Glutamatergic neuron (in vitro differentiated cells): ENCODE results near the gene RPS6KA5. TPM values are rescaled to one million over a fixed set of nuclear protein-coding genes. Genes with fewer than 3 reads are reported as not detected.
"Not testable (repeated sequence)": the region's sequence is repeated elsewhere in the genome, so short reads cannot be mapped to it uniquely, and the experiment has no call there.

Source experiments
- DNase-seq: peaks from one replicate; pipeline ENCODE4 v3.0.0; 2022
- H3K27ac Mint-ChIP-seq: one replicate; pipeline ENCODE4 v1.8.0; 2020; ENCODE audit warnings: mild to moderate bottlenecking, mixed read lengths, inconsistent platforms; ENCODE audit not compliant: unreplicated experiment
- H3K27me3 Mint-ChIP-seq: one replicate; pipeline ENCODE4 v1.8.0; 2020; ENCODE audit warnings: mild to moderate bottlenecking, moderate library complexity, mixed read lengths, inconsistent platforms; ENCODE audit not compliant: unreplicated experiment
- H3K36me3 Mint-ChIP-seq: one replicate; pipeline ENCODE4 v1.8.0; 2020; ENCODE audit warnings: mild to moderate bottlenecking, mixed read lengths, inconsistent platforms; ENCODE audit not compliant: unreplicated experiment
- H3K4me1 Mint-ChIP-seq: one replicate; pipeline ENCODE4 v1.8.0; 2020; ENCODE audit warnings: mild to moderate bottlenecking, low read depth, mixed read lengths, inconsistent platforms; ENCODE audit not compliant: unreplicated experiment
- H3K4me3 Mint-ChIP-seq: one replicate; pipeline ENCODE4 v1.8.0; 2020; ENCODE audit warnings: mild to moderate bottlenecking, mixed read lengths, inconsistent platforms; ENCODE audit not compliant: unreplicated experiment
- H3K9me3 Mint-ChIP-seq: one replicate; pipeline ENCODE4 v1.8.0; 2020; ENCODE audit warnings: mild to moderate bottlenecking, moderate library complexity, mixed read lengths, inconsistent platforms; ENCODE audit not compliant: unreplicated experiment
- total RNA-seq: library from RNA; stranded (reverse); fragmentation: NEBNext Ultra II Directional; extraction: Animal tissue kit (Norgen Biotek cat#: 25700); gene quantifications from one replicate; pipeline ENCODE4 v1.2.1, GENCODE V29; 2021; ENCODE audit not compliant: unreplicated experiment
- TF ChIP-seq, protein P1 (sequence below): fragments of 200-600 bp; sonication (generic); IDR thresholded peaks from one replicate; pipeline ENCODE4 v1.5.0; 2021; ENCODE audit not compliant: partially characterized antibody, unreplicated experiment

Gene RPS6KA5
- total RNA-seq, 1 donor from 2014 or later = 3.8 TPM

DNA sequence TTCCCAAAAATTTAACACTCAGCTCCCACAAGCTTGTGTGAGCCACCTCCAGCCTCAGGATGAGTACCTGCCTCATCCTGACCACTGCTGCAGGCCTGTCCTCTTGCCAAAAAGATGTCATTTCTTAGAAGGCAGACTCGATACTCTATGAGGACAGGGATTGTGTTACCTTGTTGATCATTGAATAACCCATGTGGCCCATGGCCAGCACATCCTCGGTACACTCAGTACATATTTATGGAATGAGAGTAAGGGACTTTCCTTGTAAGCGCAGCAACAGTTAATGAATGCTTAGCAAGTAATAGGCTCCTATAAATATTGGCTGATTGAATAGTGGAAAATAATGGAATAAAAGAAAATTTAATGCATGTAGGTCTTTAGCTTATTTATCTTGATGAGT is 38.1 kb upstream of the RPS6KA5 start:
- peaks cover 4% of the 10 kb centered on the region for H3K4me1 Mint-ChIP-seq
- TF ChIP-seq, protein P1, sequence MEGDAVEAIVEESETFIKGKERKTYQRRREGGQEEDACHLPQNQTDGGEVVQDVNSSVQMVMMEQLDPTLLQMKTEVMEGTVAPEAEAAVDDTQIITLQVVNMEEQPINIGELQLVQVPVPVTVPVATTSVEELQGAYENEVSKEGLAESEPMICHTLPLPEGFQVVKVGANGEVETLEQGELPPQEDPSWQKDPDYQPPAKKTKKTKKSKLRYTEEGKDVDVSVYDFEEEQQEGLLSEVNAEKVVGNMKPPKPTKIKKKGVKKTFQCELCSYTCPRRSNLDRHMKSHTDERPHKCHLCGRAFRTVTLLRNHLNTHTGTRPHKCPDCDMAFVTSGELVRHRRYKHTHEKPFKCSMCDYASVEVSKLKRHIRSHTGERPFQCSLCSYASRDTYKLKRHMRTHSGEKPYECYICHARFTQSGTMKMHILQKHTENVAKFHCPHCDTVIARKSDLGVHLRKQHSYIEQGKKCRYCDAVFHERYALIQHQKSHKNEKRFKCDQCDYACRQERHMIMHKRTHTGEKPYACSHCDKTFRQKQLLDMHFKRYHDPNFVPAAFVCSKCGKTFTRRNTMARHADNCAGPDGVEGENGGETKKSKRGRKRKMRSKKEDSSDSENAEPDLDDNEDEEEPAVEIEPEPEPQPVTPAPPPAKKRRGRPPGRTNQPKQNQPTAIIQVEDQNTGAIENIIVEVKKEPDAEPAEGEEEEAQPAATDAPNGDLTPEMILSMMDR = no peak
- H3K36me3 Mint-ChIP-seq = no peaks in the 10 kb centered on the region
- peaks cover 4% of the 10 kb centered on the region for H3K9me3 Mint-ChIP-seq
- DNase-seq = no peak
- peaks cover 4% of the 10 kb centered on the region for H3K27me3 Mint-ChIP-seq
- H3K27ac Mint-ChIP-seq = no peak overlapping the region
- no peak overlapping the region for H3K4me3 Mint-ChIP-seq

DNA sequence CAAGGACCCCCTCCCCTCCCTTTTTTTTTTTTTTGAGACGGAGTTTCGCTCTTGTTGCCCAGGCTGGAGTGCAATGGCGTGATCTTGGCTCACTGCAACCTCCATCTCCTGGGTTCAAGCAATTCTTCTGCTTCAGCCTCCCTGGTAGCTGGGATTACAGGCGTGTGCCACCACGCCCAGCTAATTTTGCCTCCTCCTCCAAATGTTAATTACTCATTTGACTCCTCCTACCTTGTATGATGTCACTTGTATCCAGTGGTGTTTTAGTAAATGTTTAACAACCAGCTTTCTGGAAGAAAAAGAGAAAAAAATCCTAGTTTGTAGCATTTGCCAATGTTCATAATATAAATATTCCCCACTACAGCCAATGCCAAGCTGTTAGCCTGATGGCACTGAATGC is 37.2 kb upstream of the RPS6KA5 start:
- not testable (repeated sequence) for H3K9me3 Mint-ChIP-seq, H3K36me3 Mint-ChIP-seq

DNA sequence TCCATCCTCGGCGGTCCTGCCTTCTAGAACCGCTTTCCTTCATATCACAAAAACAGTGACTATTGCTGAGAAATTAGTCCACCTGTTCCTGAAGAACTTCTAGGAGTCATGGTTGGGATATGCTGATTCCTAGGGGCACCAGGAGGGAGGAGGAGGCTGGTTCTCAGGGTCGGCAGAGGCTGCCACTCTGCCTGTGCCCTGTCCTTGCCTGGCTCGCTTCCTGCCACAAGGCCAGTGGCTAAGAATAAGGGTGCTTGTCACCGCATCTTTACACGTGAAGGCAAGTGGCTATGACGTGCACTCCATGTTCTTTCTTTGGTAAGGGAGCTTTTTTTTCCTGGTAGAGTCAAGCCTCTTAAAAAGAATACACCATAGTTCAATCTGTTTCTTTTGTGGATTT is 34.7 kb upstream of the RPS6KA5 start:
- H3K27ac Mint-ChIP-seq = no peak overlapping the region
- H3K27me3 Mint-ChIP-seq = peaks cover 5% of the 10 kb centered on the region
- no peaks in the 10 kb centered on the region for H3K9me3 Mint-ChIP-seq
- no peak overlapping the region for H3K4me3 Mint-ChIP-seq
- no peak for DNase-seq
- H3K36me3 Mint-ChIP-seq = no peaks in the 10 kb centered on the region
- TF ChIP-seq, protein P1 = no peak
- no peaks in the 10 kb centered on the region for H3K4me1 Mint-ChIP-seq

More for the DNA sequence above, 37.2 kb upstream of the RPS6KA5 start:
- not testable (repeated sequence) for H3K4me1 Mint-ChIP-seq, H3K27ac Mint-ChIP-seq, H3K4me3 Mint-ChIP-seq, H3K27me3 Mint-ChIP-seq, DNase-seq

DNA sequence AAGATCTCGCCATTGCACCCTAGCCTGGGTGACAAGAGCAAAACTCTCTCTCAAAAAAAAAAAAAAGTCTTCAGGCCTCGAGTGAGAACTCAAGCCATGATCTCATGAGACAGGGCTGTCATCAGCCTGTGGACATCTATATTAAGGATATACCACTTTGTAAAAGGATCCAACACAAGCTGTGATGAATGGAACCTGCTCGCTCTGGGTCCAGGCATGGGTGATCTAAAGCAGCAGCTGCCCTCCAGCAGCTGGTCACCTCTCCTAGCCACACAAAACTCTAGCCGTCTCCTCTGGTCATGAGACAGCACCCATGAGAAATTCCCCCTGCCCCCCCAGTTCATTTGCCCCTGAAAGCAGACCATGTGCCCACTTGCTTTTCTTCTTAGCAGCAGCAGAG is 34.3 kb upstream of the RPS6KA5 start:
- no peak for DNase-seq
- Mint-ChIP-seq H3K27ac (no peak overlapping the region), H3K27me3 (peaks cover 5% of the 10 kb centered on the region), H3K4me1 (no peaks in the 10 kb centered on the region), H3K36me3 (no peaks in the 10 kb centered on the region), H3K9me3 (no peaks in the 10 kb centered on the region), H3K4me3 (no peak overlapping the region)
- TF ChIP-seq, protein P1 = no peak

DNA sequence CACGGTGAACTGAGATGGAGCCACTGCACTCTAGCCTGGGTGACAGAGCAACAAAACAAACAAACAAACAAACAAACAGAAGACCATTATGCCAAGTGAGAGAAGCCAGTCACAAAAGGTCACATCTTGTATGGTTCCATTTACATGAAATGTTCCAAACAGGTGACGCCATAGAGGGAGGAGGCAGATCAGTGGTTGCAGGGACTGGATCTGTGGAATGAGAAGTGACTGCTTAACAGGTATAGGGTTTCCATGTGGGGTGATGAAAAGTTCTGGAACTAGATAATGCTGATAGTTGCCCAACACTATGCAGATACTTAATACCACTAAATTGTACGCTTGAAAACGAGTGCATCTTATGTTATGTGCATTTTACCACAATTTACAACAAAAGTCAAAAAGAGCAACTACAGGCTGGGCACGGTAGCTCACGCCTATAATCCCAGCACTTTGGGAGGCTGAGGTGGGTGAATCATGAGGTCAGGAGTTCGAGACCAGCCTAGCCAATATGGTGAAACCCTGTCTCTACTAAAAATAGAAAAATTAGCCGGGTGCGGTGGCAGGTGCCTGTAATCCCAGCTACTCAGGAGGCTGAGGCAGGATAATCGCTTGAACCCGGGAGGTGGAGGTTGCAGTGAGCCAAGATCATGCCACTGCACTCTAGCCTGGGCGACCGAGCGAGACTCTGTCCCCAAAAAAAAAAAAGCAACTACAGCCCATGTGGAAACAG is 33.5 kb upstream of the RPS6KA5 start:
- not testable (repeated sequence) for H3K4me1 Mint-ChIP-seq, DNase-seq, H3K27me3 Mint-ChIP-seq, H3K9me3 Mint-ChIP-seq, H3K27ac Mint-ChIP-seq, H3K4me3 Mint-ChIP-seq, H3K36me3 Mint-ChIP-seq

DNA sequence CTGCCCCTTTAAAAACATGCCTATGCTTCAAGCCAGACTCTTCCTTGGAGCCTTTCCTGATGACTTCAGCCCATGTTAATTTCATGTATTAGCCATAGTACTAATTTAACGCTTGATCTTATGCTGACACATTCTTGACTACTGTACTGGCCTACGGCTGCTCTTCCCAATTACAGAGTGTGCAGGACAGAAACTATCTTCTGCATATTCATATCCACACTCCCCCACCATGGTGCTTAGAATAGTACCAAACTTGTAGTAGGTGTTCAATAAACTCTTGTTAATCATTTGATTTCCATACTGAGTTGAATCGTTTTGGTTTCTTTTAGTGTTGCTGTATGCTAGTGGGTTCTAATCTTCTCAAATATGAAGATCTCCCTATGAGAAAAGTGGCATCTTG is 31.6 kb upstream of the RPS6KA5 start:
- Mint-ChIP-seq H3K27ac (no peak overlapping the region), H3K4me1 (no peaks in the 10 kb centered on the region), H3K9me3 (no peaks in the 10 kb centered on the region), H3K27me3 (peaks cover 5% of the 10 kb centered on the region), H3K36me3 (no peaks in the 10 kb centered on the region), H3K4me3 (no peak overlapping the region)
- TF ChIP-seq, protein P1 = no peak
- no peak for DNase-seq
